HTR-8/SVneo (cell line): Measurements from ENCODE around the gene HDHD3.
"Not testable (repeated sequence)": the region's sequence is repeated elsewhere in the genome, so short reads cannot be mapped to it uniquely, and the experiment has no call there.

ENCODE experiments used
- DNase-seq: peaks from one replicate; pipeline ENCODE4 v3.0.0; 2011; ENCODE audit warnings: low spot score, mixed read lengths; ENCODE audit not compliant: insufficient read length
- FAIRE-seq: peaks from 2 replicates; lab custom pipeline; 2011; peaks lifted over from hg19 to GRCh38; lab: Jason Lieb, UNC

HDHD3 gene

DNA sequence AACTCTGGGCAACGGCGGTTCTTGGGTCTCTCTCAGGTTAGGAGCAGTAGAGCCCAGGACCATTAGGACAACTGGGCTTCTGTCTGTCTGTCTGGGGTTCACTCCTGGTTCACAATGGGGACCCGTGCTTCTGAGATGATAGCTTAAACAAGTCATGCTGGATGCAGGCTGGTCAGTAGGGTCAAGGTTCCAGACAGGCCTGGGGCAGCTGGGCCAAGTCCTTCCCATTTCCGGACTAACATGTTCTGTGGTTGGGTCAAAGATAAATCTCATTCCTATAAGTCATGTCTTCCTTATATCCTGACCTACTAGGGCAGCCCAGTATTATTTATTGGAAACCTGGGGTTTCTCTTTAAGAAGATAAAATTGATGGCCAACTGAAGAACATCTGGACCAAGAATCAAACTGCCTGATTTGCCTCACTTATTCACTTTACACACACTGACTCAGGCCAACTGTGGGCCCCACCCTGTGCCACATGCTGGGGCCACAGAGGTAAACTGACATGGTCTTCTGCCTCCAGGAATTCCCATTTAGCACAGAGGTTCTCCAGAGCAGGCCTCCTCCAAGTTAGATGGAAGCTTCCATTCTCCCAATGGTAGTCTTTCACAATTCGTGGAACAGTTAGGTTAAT, 8.3 kb downstream of the HDHD3 start:
- no peak for FAIRE-seq

DNA sequence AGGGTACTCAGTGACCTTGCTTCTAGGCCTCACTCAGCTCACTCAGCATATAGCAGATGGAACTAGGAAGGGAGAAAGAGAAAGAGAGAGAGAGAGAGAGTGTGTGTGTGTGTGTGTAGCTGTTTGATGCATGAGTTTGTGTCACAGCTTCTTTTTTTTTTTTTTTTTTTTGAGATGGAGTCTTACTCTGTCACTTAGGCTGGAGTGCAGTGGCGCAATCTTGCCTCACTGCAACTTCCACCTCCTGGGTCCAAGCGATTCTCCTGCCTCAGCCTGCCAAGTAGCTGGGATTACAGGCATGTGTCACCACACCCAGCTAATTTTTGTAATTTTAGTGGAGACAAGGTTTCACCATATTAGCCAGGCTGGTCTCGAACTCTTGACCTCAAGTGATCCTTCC, 11.1 kb downstream of the HDHD3 start:
- not testable (repeated sequence) for DNase-seq

More for the DNA sequence above, 8.3 kb downstream of the HDHD3 start:
- no peak for DNase-seq

DNA sequence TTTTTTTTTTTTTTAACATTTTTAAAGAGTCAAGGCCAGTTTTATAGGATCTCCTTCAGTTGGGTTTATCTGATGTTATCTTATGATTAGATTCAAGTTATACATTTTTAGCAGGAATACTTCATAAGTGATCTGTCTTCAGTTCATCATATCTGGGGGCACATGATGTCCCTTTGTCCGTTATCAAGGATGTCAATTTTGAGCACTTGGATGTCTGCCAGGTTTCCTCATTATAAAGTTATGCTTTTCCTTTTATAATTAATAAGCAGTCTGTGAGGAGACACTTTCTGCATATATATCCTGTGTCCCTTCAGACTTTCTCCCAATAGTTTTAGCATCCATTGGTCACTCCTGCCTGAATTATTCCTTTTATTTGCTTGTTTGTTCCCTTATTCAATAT, 11.8 kb downstream of the HDHD3 start:
- FAIRE-seq (no peak), DNase-seq (no peak)

More for the DNA sequence above, 11.1 kb downstream of the HDHD3 start:
- not testable (repeated sequence) for FAIRE-seq

DNA sequence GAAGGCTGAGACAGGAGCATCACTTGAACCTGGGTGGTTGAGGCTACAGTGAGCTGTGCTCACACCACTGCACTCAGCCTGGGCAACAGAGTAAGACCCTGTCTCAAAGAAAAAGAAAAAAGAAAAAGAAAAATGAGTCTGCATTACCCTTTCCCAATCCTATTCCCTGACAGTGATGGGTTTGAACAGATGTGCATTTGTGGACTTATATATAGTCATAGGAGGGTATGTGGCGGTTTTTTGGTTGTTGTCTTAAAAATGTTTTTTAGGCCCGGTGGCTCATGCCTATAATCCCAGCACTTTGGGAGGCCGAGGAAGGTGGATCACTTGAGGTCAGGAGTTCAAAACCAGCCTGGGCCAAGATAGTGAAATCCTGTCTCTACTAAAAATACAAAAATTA, 13.4 kb downstream of the HDHD3 start:
- FAIRE-seq (no peak), DNase-seq (no peak)

DNA sequence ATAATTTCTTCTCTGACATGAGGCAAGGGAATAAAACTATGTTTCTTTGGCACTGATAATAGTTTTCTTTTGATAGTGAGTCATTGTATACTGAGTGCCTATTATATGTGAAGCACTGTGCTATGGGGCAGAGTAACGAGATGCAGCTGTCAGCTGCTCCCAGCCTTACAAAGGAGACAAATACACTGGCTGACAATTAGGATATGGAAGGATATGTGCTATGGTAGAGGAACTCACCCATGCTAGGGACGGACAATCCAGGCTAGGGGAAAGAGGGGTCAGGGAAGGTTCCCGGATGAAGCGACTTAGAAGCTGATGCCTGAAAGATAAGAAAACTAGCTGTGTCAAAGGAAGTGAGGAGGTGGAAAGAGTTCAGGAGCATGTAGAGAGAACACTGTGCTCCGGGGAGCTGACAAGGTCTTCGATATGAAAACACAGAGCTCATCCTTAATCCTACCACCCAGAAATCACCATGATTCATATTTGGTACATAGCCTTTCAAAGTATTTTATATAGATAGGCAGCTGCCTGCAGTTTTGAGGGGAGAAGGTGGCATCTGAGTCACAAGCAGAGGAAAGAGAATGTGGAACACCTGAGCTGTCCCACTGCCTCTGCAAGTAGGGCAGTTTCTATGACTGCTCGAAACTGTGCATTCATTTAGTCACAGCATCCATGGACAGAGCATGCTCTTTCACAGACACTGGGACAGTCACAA, 15.3 kb downstream of the HDHD3 start:
- DNase-seq = no peak
- no peak for FAIRE-seq

DNA sequence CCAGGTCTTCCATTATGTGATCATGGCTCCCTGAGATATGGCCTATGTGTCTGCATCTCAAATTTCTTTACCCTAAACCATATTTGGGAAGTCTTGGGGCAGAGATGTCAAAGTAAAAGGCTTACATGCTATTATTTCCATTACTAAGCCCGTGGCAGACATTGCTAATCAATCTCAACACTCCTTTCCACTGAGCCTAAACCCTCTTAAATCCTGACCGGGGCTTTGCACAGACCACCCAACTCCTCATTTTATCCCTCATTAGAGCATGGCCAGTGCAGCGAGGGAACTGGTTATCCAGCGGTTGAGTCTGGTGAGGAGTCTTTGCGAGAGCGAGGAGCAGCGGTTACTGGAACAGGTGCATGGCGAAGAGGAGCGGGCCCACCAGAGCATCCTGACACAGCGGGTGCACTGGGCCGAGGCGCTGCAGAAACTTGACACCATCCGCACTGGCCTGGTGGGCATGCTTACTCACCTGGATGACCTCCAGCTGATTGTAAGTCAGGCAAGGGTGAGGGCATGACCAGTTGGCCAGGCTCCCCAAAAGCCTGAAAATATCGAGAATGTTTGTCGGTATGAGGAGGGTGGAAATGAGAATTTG, 16.4 kb downstream of the HDHD3 start:
- DNase-seq = no peak
- no peak for FAIRE-seq

DNA sequence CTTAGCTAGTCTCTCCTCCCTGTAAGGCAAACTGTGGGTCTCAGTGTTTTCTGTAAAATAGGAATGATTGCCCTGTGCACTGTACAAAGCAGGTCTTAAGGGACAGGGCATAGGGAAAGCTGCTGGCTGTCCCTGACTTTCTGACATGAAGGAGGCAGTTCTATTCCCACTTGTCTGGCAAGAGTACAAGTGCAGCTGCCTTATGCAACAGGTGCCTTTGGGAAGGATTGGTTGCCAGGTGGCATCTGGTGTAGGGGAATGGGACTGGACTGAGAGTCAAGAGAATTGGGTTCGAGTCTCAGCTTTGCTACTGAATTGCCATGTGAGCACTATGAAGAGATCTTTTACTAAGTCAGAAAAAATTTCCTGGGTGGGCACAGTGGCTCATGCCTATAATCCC, 17.4 kb downstream of the HDHD3 start:
- DNase-seq = no peak
- no peak for FAIRE-seq

DNA sequence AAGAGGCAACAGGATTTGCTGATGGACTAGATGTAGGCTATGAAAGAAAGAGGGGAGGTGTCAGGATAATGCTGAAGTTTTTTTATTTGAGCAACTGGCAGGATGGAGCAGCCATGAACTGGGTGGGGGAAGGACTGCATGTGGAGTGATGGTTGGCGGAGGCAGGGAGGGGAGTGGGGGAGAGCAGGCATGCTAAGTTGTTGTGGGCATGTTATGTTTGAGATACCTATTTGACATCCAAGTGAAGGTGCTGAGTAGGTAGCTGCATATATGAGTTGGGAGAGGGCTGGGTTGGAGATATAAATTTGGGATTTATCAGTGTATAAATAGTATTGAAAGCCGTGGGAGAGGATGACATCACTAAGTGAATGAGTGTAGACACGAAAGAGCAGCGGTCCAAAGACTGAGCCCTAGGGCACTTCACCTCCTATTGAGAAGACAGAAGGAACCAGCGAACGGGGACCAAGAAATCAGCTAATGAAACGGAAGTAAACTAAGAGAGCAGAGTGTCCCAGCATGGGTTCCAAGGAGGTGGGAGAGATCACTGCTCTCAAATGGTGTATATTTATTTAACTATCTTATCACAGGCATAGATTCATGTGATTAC, 20.0 kb downstream of the HDHD3 start:
- DNase-seq = no peak
- FAIRE-seq = no peak

DNA sequence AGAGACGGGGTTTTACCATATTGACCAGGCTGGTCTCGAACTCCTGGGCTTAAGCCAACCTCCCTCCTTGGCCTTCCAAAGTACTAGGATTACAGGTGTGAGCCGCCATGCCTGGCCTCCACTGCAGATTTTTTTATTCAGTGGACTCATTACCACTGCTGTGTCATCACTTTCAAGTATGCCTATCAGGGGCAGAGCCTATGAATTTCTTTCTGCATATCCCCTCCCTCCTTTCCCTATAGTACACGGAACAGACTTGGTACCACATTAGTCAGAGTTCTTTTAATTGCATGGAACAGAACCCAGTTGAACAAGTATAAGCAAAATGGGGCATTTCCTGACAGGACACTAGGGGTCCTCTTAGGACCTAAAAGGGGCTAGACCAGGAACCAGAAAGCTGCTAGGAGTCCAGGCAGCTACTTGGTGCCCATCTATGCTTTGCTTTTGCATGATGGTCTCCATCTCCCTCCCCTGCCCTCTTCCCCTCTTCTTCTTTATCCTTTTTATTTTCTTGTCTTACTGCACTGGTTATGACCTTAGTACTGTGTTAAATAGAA, 21.7 kb downstream of the HDHD3 start:
- FAIRE-seq (no peak), DNase-seq (peak; percentile 22)

DNA sequence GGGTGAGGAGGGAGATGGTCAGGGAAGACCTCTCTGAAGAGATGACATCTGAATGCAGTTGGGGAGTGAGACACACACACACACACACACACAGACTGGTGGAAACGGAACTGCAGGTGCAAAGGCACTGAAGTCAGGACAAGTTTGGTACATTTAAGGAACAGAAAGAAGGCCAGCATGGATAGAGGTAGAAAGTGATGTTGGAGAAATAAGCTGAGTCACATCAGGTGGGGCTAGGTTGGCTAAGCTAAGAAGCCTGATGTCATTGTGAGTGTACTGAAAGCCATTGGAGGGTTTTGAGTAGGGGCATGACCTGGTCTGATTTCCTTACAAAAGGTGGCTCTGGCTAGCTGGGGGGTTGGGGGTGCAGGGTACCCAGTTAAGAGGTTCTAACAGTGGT, 24.4 kb downstream of the HDHD3 start:
- DNase-seq (no peak), FAIRE-seq (no peak)

DNA sequence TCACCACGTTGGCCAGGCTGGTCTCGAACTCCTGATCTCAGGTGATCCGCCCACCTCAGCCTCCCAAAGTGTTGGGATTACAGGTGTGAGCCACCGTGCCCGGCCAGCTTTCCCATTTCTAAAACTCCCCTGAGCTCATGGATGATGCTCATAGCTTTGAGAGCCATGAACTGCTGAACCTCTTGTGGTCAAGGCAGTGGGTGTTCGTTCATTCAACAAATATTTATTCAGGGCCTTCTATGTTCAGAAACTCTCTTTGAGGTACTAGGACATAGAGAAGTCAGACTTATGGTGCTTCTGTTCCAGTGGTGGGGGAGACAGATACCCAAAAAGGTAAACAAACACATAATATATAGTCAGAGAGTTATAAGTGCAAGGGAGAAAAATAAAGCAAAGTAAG, 24.8 kb downstream of the HDHD3 start:
- DNase-seq = no peak

DNA sequence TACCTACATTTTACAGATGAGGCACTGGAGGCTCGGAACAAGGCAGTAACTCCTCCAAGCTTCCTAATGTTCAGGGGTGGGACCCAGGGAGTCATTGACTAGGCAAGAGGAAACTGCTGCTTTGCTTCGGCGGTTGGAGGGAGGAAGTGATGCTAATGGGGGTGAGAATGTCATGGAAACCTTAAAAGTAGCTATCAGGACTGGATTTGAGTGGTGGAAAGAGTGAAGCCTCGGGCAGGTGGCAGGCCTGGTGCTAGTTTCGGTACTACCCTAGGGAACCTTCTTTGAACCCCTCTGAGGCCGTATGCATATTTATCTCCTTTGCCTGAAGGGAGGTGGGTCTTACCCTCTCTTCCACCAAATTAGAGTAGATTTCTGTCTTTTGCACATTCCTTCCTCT, 25.8 kb downstream of the HDHD3 start:
- DNase-seq (no peak), FAIRE-seq (no peak)

More for the DNA sequence above, 24.8 kb downstream of the HDHD3 start:
- FAIRE-seq = no peak

DNA sequence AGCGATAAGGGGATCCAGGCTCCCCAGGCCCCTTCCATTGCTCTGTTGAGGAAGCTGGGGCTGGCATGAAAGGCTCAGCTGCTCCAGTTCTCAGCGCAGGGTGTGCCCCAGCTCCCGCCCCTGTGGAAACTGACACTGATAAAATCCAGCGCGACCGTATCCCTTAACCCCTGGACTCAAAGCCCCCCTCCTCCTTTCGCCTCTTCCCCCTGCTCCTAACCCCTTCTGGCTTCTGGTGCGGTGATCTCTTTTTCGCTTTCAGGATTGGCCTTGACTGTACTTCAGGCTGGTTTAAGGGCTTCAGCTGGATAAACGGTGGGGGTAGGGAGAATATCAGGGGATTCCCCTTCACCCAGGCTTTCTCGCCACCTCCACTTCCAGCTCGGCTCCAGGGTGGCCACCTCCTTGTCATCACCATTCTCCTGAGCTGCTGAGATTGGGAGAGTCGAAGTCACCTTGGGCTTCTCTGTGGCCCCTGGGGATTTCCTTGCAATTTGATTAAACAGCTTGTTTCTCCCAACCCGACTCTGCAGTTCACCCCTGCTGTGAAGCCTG, 26.6 kb downstream of the HDHD3 start:
- FAIRE-seq (no peak), DNase-seq (no peak)

DNA sequence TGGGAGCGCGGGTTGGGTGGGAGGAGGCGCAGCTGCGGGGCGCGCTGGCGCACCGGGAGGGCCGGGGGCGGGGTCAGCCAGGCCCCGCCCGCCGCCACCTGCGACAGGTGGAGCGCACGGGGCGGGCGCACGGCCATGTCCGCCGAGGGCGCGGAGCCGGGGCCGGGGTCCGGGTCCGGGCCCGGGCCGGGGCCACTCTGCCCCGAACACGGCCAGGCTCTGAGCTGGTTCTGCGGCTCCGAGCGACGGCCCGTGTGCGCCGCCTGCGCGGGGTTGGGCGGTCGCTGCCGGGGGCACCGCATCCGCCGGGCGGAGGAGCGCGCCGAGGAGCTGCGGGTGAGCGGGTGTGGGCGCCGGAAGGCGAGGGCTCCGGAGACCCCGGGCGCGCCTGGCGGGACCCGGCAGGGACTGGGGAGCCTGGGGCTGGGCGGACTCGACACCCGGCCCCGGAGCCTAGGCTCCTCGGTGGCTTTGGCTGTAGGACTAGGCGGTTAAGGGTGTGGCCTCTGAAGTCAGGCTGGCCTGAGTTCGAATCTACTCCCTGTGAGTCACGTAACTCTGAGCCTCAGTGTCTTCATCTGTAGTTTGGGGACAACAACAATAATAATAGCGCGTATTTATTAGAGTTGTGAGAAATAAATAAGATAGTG, 27.2 kb downstream of the HDHD3 start, which contains the start of gene BSPRY:
BSPRY (plus strand) TSS at position 97 of the 650 bp plus-strand sequence; CDS start at position 136, 39 bp downstream.
- FAIRE-seq (no peak), DNase-seq (no peak)

DNA sequence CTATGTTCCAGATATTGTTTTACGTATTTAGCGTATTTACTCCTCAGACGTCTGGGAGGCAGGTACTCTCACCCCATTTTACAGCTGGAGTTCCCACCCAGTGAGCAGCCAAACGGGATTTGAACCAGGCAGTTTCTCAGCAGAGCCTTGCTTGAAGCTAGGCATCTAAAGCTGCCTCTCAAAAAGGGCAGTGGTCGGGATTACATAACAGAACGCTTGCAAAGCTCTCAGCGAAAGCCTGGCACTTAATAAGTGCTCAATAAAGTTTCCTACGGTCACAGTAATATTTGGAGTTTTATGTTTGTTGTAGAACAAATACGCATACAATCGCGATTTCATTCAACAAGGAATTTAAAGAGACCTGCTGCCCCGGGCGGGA, 27.7 kb downstream of the HDHD3 start:
- DNase-seq (no peak), FAIRE-seq (no peak)

DNA sequence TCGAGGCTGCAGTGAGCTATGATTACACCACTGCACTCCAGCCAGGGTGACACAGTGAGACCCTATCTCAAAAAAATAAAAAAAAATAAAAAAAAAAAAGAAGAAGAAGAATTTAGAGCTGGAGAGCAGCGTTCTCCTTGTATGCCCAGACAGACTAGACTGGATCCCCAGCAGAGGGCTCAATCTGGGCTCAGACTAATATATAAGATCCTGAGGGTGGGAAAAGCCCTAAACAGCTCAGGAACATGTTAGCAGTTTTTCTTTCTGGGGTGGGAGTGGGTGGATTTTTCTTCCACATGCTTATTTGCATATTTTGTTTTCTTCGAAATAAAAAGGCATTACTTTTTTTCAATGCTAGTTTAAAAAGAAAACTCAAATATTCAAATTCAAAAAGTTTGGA, 28.3 kb downstream of the HDHD3 start:
- no peak for DNase-seq
- FAIRE-seq = no peak

DNA sequence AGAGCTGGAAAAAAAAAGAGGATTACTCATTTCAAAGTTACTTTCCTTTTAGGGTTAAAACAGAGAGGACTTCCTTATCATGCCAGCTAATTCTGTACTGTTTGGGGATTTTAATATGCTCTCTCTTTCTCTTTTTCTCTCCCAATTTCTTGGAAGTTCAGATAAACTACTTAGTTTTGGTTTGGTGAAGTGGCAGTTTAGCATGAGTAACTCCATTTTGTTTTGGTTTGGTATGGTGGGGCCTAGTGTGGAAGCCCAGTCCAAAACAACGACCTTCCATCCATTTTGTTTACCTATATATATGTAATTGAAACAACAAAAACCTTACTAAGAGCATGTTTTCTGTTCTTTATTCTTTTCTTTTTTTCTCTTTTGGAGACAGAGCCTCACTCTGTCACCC, 31.1 kb downstream of the HDHD3 start:
- FAIRE-seq (no peak), DNase-seq (no peak)

DNA sequence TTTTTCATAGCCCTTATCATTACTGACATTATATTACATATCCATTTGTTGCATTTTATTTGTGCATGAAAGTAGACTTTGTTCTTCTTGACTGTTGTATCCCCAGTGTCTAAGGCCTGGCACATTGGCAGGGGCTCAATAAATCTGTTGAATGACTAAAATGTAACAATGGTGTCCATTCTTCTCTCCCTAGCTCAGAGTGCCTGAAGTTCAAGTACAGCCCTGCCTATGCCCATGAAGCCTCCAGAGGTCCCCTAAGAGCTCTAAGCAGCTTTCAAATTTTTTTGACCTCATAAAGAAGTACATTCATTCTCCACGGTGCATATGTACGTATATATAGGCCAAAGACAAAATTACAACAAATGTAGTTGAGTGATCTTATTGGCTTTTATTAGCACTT, 31.6 kb downstream of the HDHD3 start:
- FAIRE-seq = no peak
- DNase-seq = no peak

DNA sequence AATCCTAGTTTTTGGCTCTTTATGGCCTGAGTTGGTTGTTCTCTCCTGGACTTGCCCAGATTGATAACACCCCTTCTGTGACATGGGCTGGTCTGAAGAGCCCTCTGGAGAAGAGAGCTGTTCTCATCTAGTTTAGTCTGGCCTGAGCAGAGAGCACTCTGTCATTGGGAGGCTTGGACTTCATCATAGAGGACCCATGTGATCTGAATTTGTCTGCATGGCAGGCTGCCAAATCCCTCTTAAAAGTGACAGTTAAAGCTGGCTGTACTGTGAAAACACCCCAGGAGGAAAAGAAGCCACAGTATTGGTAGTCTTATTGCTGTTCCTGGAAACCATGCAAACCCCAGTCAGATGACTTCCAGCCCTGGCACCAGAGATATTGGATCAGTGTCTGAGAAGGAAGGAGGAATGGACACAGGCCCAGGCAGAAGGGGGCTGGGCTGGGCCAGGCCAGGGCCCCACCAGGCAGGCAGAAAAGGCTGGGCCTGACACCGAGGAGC, 33.0 kb downstream of the HDHD3 start:
- FAIRE-seq (no peak), DNase-seq (no peak)
